ENCODE data around the gene PRIM2. TPM values are rescaled to one million over a fixed set of nuclear protein-coding genes. Genes with fewer than 3 reads are reported as not detected.
A peak's percentile ranks its signal among the peaks of the same experiment; 100 is the strongest.

Gene PRIM2
- total and polyA plus RNA-seq, 2 of the 8 experiments (the other 6 are each of a cell fraction or from before 2014, with no cell fraction given), result 20.8 to 46.8 TPM

- H3K4ac ChIP-seq (replicated peaks; ENCODE audit: insufficient read length, low read depth, low read length), result no peak overlapping the region
- FAIRE-seq (no peak), DNase-seq (ENCODE audit: low read depth in 1 of 2, low spot score in 2 of 2) (no peak)
- no peak overlapping the region for H2BK15ac ChIP-seq (ENCODE audit: low read length)
- no peak overlapping the region for H4K91ac ChIP-seq (replicated peaks; ENCODE audit: insufficient read length, low read length)
- H2AFZ ChIP-seq (ENCODE audit: low read length), result no peak overlapping the region
- H2BK120ac ChIP-seq (replicated peaks; ENCODE audit: low read depth, low read length), result no peak overlapping the region
- WGBS, 2 experiments (ENCODE audit: extremely low coverage in 1 of 2, insufficient coverage in 1 of 2, insufficient read length in 1 of 2, insufficient replicate concordance in 2 of 2, low coverage in 1 of 2, low lambda C conversion rate in 2 of 2, missing lambda C conversion rate in 1 of 2), result 93% methylated on average over 2 of the region's 3 CpGs; no CpG with 5 or more reads in 1 of the 2 experiments
- no peak overlapping the region for H2BK5ac ChIP-seq (ENCODE audit: low read depth, low read length)
- ChIA-PET POLR2A (ENCODE audit: partially characterized antibody) (no interaction called here), CTCF (ENCODE audit: partially characterized antibody) (interaction anchor here (0.9 kb wide), 1 partner anchor 45 kb away, joined by 3 read pairs; no protein-coding TSS in a partner anchor)
- peaks cover 4% of the 10 kb centered on the region; the same call in 1 of the 2 replicates for H3K23me2 ChIP-seq (ENCODE audit: low read depth, low read length)
- no peak overlapping the region for H4K5ac ChIP-seq (ENCODE audit: insufficient read length, low read depth, low read length)
- no peak overlapping the region for H3K4me2 ChIP-seq (ENCODE audit: insufficient read depth in 1 of 2, low read depth in 2 of 2, low read length in 2 of 2)
- no peaks in the 10 kb centered on the region for H3K4me1 ChIP-seq (replicated peaks in 1 of 4; ENCODE audit: control insufficient read depth in 3 of 4, insufficient read depth in 4 of 4, low read length in 3 of 4)
- 0 out of 2 replicates have a peak overlapping the region, but pooled peaks have one; percentile 51 for H4K8ac ChIP-seq (ENCODE audit: extremely low read depth, insufficient read depth, low read length)
- H3K27ac ChIP-seq (ENCODE audit: low read depth, low read length), result no peak overlapping the region
- no peak overlapping the region for H2BK12ac ChIP-seq (ENCODE audit: low read depth, low read length)
- no peak overlapping the region for H3K56ac ChIP-seq (replicated peaks; ENCODE audit: insufficient read length, low read depth, low read length)
- H3K14ac ChIP-seq (ENCODE audit: insufficient read length), result no peak overlapping the region
- H3K79me2 ChIP-seq (ENCODE audit: control insufficient read depth in 1 of 2, insufficient read depth in 2 of 2, low read length in 2 of 2), result no peaks in the 10 kb centered on the region
- no peaks in the 10 kb centered on the region for H3K27me3 ChIP-seq (replicated peaks in 1 of 4; ENCODE audit: control insufficient read depth in 3 of 4, extremely low read depth in 1 of 4, insufficient read depth in 3 of 4, low read length in 3 of 4)
- H3K4me3 ChIP-seq (ENCODE audit: extremely low read depth in 1 of 4, insufficient read depth in 2 of 4, low read depth in 3 of 4, low read length in 4 of 4), result no peak overlapping the region
- TF ChIP-seq RBBP5 (IDR thresholded peaks at IDR 0.05; ENCODE audit: borderline replicate concordance, low read depth, low read length) (no peak), POLR2A (IDR thresholded peaks at IDR 0.05; ENCODE audit: control extremely low read depth in 1 of 2, low read depth in 2 of 2, low read length in 2 of 2) (no peak), CHD2 (IDR thresholded peaks at IDR 0.05; ENCODE audit: low read length) (no peak)
- H2BK20ac ChIP-seq (ENCODE audit: low read length), result no peak overlapping the region
- H3K23ac ChIP-seq (ENCODE audit: insufficient read length), result no peak overlapping the region
- H3K36me3 ChIP-seq (ENCODE audit: control insufficient read depth in 2 of 4, insufficient read depth in 4 of 4, low read length in 3 of 4), result no peaks in the 10 kb centered on the region
- H3K18ac ChIP-seq (ENCODE audit: extremely low read depth, low read length), result no peak overlapping the region
- H3K9me3 ChIP-seq (ENCODE audit: insufficient read depth in 2 of 2, low read depth in 1 of 2, low read length in 1 of 2), result peaks cover 0 to 19% of the 10 kb centered on the region in 2 experiments; a peak in 2 of 4 replicates
- no peak overlapping the region for H3K9ac ChIP-seq (replicated peaks in 1 of 4; ENCODE audit: extremely low read depth in 1 of 4, low read depth in 3 of 4, low read length in 3 of 4)
- no peaks in the 10 kb centered on the region for H4K20me1 ChIP-seq (replicated peaks in 1 of 2; ENCODE audit: control insufficient read depth in 1 of 2, insufficient read depth in 2 of 2, low read length in 2 of 2)
- no peak overlapping the region for H2AK5ac ChIP-seq (ENCODE audit: low read depth, low read length)
- no peaks in the 10 kb centered on the region for H3K79me1 ChIP-seq (ENCODE audit: low read depth, low read length)
These were observed 5.5 kb upstream of the PRIM2 start for GRCh38 chr6:57312004-57312345.

Measured in H1 (cell line).